K562 (cell line): ENCODE results near the gene DRP2. TPM values are rescaled to one million over a fixed set of nuclear protein-coding genes. Genes with fewer than 3 reads are reported as not detected.

ENCODE experiments used
- ATAC-seq: fragments of 200-7000 bp; cut with Tn5 transposase; 3 replicates; pipeline ENCODE4 v1.9.1; 2020; ENCODE audit warnings: moderate library complexity
- BruUV-seq: library from RNA; stranded (reverse); fragments of 400-500 nt; replicated peaks from 2 replicates; lab custom pipeline; 2021; lab: Mats Ljungman, UMichigan
- CTCF ChIA-PET: fragments of 300-600 bp; formaldehyde crosslinking; extraction: SDS; loops from one replicate; lab custom pipeline; 2021; ENCODE audit warnings: low intra/inter-chr PET ratio; lab: Yijun Ruan, JAX
- POLR2A ChIA-PET: fragments of 300-600, 350-650 bp; sonication (Branson Sonifier 250); formaldehyde crosslinking; extraction: SDS; loops from one replicate; lab custom pipeline; 2021; ENCODE audit warnings: antibody characterized with exemption, inconsistent platforms; lab: Yijun Ruan, JAX
- DNase-seq, 4 experiments: peaks; one replicate each; pipeline versions ENCODE4 v3.0.0 to v3.0.0-alpha.2; 2011 to 2018; ENCODE audit warnings: low spot score in 3 of 4, mixed read lengths in 3 of 4; ENCODE audit errors: extremely low read depth in 1 of 4
- FAIRE-seq: peaks from 2 replicates; lab custom pipeline; 2011; peaks lifted over from hg19 to GRCh38; lab: Jason Lieb, UNC
- H2AFZ ChIP-seq: 2 replicates; pipeline ENCODE4 v1.6.0; 2011; ENCODE audit warnings: low read depth, low read length, control low read depth, inconsistent platforms
- H3K27ac ChIP-seq: fragments of 200-600 bp; 3 replicates; pipeline ENCODE4 v1.8.0; 2011; ENCODE audit warnings: low read depth, mild to moderate bottlenecking, control low read depth, inconsistent platforms, low read length, moderate library complexity, mixed read lengths; ENCODE audit errors: extremely low read depth
- H3K27me3 ChIP-seq, 2 experiments: fragments of 300-600 bp in 1 of 2; 2 replicates in 1 of 2; 3 replicates in 1 of 2; pipeline versions ENCODE4 v1.6.0 to v1.8.0; 2011; ENCODE audit warnings: inconsistent platforms in 2 of 2, low read length in 2 of 2, mild to moderate bottlenecking in 1 of 2, mixed read lengths in 1 of 2, moderate library complexity in 1 of 2; ENCODE audit not compliant: control insufficient read depth in 2 of 2, insufficient read depth in 2 of 2
- H3K36me3 ChIP-seq: fragments of 300-600 bp; 3 replicates; pipeline ENCODE4 v1.8.0; 2011; ENCODE audit warnings: mild to moderate bottlenecking, low read length, inconsistent platforms; ENCODE audit not compliant: control insufficient read depth, insufficient read depth
- H3K4me1 ChIP-seq, 2 experiments: fragments of 200-600 bp in 1 of 2; replicated peaks in 1 of 2; 2 replicates in 1 of 2; 3 replicates in 1 of 2; pipeline versions ENCODE4 v1.5.1 to v1.8.0; 2011; ENCODE audit warnings: inconsistent platforms in 2 of 2, low read length in 2 of 2, mild to moderate bottlenecking in 1 of 2, mixed read lengths in 1 of 2, moderate library complexity in 1 of 2; ENCODE audit not compliant: control insufficient read depth in 2 of 2, insufficient read depth in 2 of 2
- H3K4me2 ChIP-seq: 2 replicates; pipeline ENCODE4 v1.6.1; 2011; ENCODE audit warnings: low read length, control low read depth, inconsistent platforms, mixed read lengths; ENCODE audit not compliant: insufficient read depth
- H3K4me3 ChIP-seq: fragments of 200-600 bp; sonication (generic), shearing (Covaris generic); 2 replicates; pipeline ENCODE4 v1.5.1; 2016; ENCODE audit warnings: control low read depth, inconsistent platforms
- H3K79me2 ChIP-seq: fragments of 200-600 bp; 3 replicates; pipeline ENCODE4 v1.8.0; 2011; ENCODE audit warnings: low read length, inconsistent platforms; ENCODE audit not compliant: control insufficient read depth, insufficient read depth
- H3K9ac ChIP-seq, 2 experiments: 2 replicates each; pipeline versions ENCODE4 v1.6.0 to v1.6.1; 2011; ENCODE audit warnings: low read depth in 2 of 2, low read length in 2 of 2, control low read depth in 1 of 2, inconsistent platforms in 1 of 2, mild to moderate bottlenecking in 1 of 2, mixed read lengths in 1 of 2; ENCODE audit not compliant: insufficient read depth in 1 of 2
- H3K9me1 ChIP-seq: one replicate; pipeline ENCODE4 v1.6.0; 2011; ENCODE audit warnings: inconsistent platforms, mild to moderate bottlenecking, low read length, moderate library complexity; ENCODE audit not compliant: control insufficient read depth, insufficient read depth
- H3K9me3 ChIP-seq: replicated peaks from 2 replicates; pipeline ENCODE4 v1.5.1; 2011; ENCODE audit warnings: low read depth, low read length, inconsistent platforms; ENCODE audit not compliant: control insufficient read depth, insufficient read depth
- H4K20me1 ChIP-seq: replicated peaks from 2 replicates; pipeline ENCODE4 v1.6.1; 2011; ENCODE audit warnings: low read length, inconsistent platforms, mixed read lengths; ENCODE audit not compliant: control insufficient read depth, insufficient read depth
- BDP1 ChIP-seq: IDR thresholded peaks from 3 replicates; pipeline ENCODE4 v1.6.1; 2011; ENCODE audit not compliant: insufficient read length, insufficient read depth
- E2F3 ChIP-seq: fragments of 250-450 bp; sonication (Bioruptor Pico); IDR thresholded peaks from 2 replicates; pipeline ENCODE4 v1.4.0; 2020; ENCODE audit warnings: mild to moderate bottlenecking
- FOXJ2 ChIP-seq: fragments of 200-800 bp; sonication (Bioruptor generic); IDR thresholded peaks from 2 replicates; pipeline ENCODE4 v1.6.1; 2016; ENCODE audit warnings: missing genetic modification characterization, missing compliant biosample characterization
- NCOA4 ChIP-seq: fragments of 450-650 bp; IDR thresholded peaks from 2 replicates; pipeline ENCODE4 v1.6.1; 2018; ENCODE audit warnings: mild to moderate bottlenecking; ENCODE audit not compliant: partially characterized antibody
- NRF1 ChIP-seq, 2 experiments: fragments of 450-650 bp; IDR thresholded peaks in 1 of 2; conservative IDR thresholded peaks in 1 of 2; 2 replicates each; pipeline ENCODE4 v1.6.1; 2014; ENCODE audit warnings: mild to moderate bottlenecking in 2 of 2
- RBBP5 ChIP-seq: fragments of 200-600 bp; sonication (generic); IDR thresholded peaks from 2 replicates; pipeline ENCODE4 v1.6.1; 2012; ENCODE audit warnings: borderline replicate concordance, mild to moderate bottlenecking, low read length, control low read depth, inconsistent platforms; ENCODE audit not compliant: insufficient read depth, poor library complexity, severe bottlenecking
- RFX7 ChIP-seq: fragments of 250-450 bp; sonication (Bioruptor Pico); IDR thresholded peaks from 2 replicates; pipeline ENCODE4 v1.5.1; 2021; ENCODE audit warnings: mild to moderate bottlenecking
- SMARCA4 ChIP-seq: fragments of 450-650 bp; IDR thresholded peaks from 2 replicates; pipeline ENCODE4 v1.6.1; 2016
- SP1 ChIP-seq: sonication (generic); formaldehyde crosslinking; IDR thresholded peaks from 2 replicates; pipeline ENCODE4 v1.8.1; 2022; ENCODE audit warnings: mild to moderate bottlenecking, missing genetic modification reagents
- XRCC4 ChIP-seq: IDR thresholded peaks from one replicate; pipeline ENCODE4 v1.6.1; 2011; ENCODE audit not compliant: insufficient read depth, insufficient read length; ENCODE audit errors: extremely low read depth
- ZC3H11A ChIP-seq: IDR thresholded peaks from 2 replicates; pipeline ENCODE4 v1.6.1; 2012; ENCODE audit warnings: low read depth, low read length, improper control_type of control experiment
- ZKSCAN3 ChIP-seq: fragments of 250-450 bp; sonication (Bioruptor Pico); IDR thresholded peaks from 2 replicates; pipeline ENCODE4 v1.4.0; 2020
- ZNF12 ChIP-seq: sonication (generic); formaldehyde crosslinking; IDR thresholded peaks from 2 replicates; pipeline ENCODE4 v1.4.0; 2020; ENCODE audit warnings: mild to moderate bottlenecking, missing genetic modification reagents
- ZNF3 ChIP-seq: fragments of 250-450 bp; sonication (Bioruptor Pico); IDR thresholded peaks from 2 replicates; pipeline ENCODE4 v1.5.0; 2021; ENCODE audit warnings: mild to moderate bottlenecking, moderate library complexity
- ZNF431 ChIP-seq: sonication (generic); formaldehyde crosslinking; IDR thresholded peaks from 2 replicates; pipeline ENCODE4 v1.8.0; 2022; ENCODE audit warnings: mild to moderate bottlenecking, missing genetic modification reagents
- WGBS: fragments of 100-300 bp; shearing (Covaris generic); methylation state at CpG from one replicate; pipeline ENCODE4 v1.1.6; 2016; ENCODE audit warnings: low coverage, mixed read lengths; ENCODE audit not compliant: insufficient coverage; ENCODE audit errors: missing lambda C conversion rate; 5-methylcytosine and 5-hydroxymethylcytosine counted together
- in situ Hi-C: fragments of 300-500 bp; cut with MboI; formaldehyde crosslinking; loops from 4 replicates; pipeline ENCODE4 v1.15.0; 2018; ENCODE audit warnings: inconsistent platforms, mixed read lengths
- intact Hi-C: fragments of 100-400 bp; cut with micrococcal nuclease; formaldehyde crosslinking; loops from 2 replicates; pipeline ENCODE4 v1.14.2; 2022
- polyA plus RNA-seq, 8 experiments: library from polyadenylated mRNA; depleted of rRNA in 4 of 8; stranded (reverse) in 5 of 8; unstranded in 3 of 8; fragments of >200 nt; fragmentation: Nextera tagmentation in 2 of 8; fragmentation: Illumina TruSeq in 1 of 8; extraction: Ambion mirVana in 2 of 8; extraction: Trizol in 1 of 8; gene quantifications; 2 replicates each; pipeline versions ENCODE4 v1.2.1 to v1.2.3, GENCODE V29; 2011 to 2014; ENCODE audit warnings: inconsistent platforms in 1 of 8, missing spikeins in 1 of 8
- total RNA-seq, 7 experiments: library from RNA; depleted of rRNA in 6 of 7; stranded (reverse); fragments of >200 nt in 6 of 7; fragmentation: Illumina TruSeq in 2 of 7; extraction: Trizol in 2 of 7; gene quantifications; 2 replicates each; pipeline versions ENCODE4 v1.2.1 to v1.2.3, GENCODE V29; 2011 to 2021; ENCODE audit warnings: low replicate concordance in 1 of 7
- TF ChIP-seq, protein P1 (sequence below): fragments of 450-650 bp; formaldehyde crosslinking; IDR thresholded peaks from 2 replicates; pipeline ENCODE4 v1.4.0; 2022; ENCODE audit warnings: mild to moderate bottlenecking, moderate library complexity

The DRP2 gene
- total and polyA plus RNA-seq, 9 of the 15 experiments (the other 6 are each of a cell fraction or from before 2014, with no cell fraction given): 0.01 to 0.30 (median 0.15) TPM

GRCh38 chrX:101230636-101231035 lies 11.1 kb downstream of the DRP2 start:
- H3K4me1 ChIP-seq: no peaks in the 10 kb centered on the region; a peak in 1 of 5 replicates
- H4K20me1 ChIP-seq: no peaks in the 10 kb centered on the region; the same call in 1 of the 2 replicates
- no peak overlapping the region for H3K4me3 ChIP-seq
- no peak overlapping the region for H3K4me2 ChIP-seq
- WGBS: 5% methylated on average over 2 of the region's 2 CpGs
- peaks cover 0 to 9% of the 10 kb centered on the region in 2 experiments; a peak in 1 of 5 replicates for H3K27me3 ChIP-seq
- no peaks in the 10 kb centered on the region for H3K36me3 ChIP-seq
- intact Hi-C loops (no loop called here), in situ Hi-C loops (no loop called here)
- ATAC-seq (no peak), DNase-seq (no peak)
- no peaks in the 10 kb centered on the region for H3K79me2 ChIP-seq
- H3K9me1 ChIP-seq: no peaks in the 10 kb centered on the region
- no peak overlapping the region for H3K27ac ChIP-seq
- no TSS peak for BruUV-seq
- CTCF ChIA-PET: no interaction called here
- H3K9ac ChIP-seq: no peak overlapping the region
- POLR2A ChIA-PET: no interaction called here
- TF ChIP-seq BDP1 (no peak), XRCC4 (no peak), ZNF431 (CRISPR knock-in tag) (no peak), ZNF3 (no peak), E2F3 (no peak), SMARCA4 (no peak), NRF1 (conservative IDR thresholded peaks at IDR 0.05 in 1 of 2, IDR thresholded peaks at IDR 0.05 in 1 of 2) (no peak), NCOA4 (no peak), RBBP5 (no peak), SP1 (no peak), ZNF12 (CRISPR knock-in tag) (no peak), ZKSCAN3 (CRISPR knock-in tag) (no peak), RFX7 (CRISPR knock-in tag) (no peak), FOXJ2 (tag) (no peak), ZC3H11A (no peak)
- TF ChIP-seq, protein P1, sequence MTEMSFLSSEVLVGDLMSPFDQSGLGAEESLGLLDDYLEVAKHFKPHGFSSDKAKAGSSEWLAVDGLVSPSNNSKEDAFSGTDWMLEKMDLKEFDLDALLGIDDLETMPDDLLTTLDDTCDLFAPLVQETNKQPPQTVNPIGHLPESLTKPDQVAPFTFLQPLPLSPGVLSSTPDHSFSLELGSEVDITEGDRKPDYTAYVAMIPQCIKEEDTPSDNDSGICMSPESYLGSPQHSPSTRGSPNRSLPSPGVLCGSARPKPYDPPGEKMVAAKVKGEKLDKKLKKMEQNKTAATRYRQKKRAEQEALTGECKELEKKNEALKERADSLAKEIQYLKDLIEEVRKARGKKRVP (CRISPR knock-in tag): no peak
- TF ChIP-seq, all 486 proteins: peak for 0
- Histone ChIP-seq H3K9me3 (no peaks in the 10 kb centered on the region), H2AFZ (no peak overlapping the region)
- FAIRE-seq: no peak
